Neural cell (in vitro differentiated cells): ENCODE results near the gene GPR143. TPM values are rescaled to one million over a fixed set of nuclear protein-coding genes. Genes with fewer than 3 reads are reported as not detected.

ENCODE experiments used
- H2AFZ ChIP-seq: fragments of 200-600, 300-800 bp; sonication (generic), shearing (Covaris generic); 2 replicates; pipeline ENCODE4 v1.6.0; 2014; ENCODE audit warnings: low read depth, mild to moderate bottlenecking, antibody characterized with exemption, low read length, moderate library complexity
- H3F3A ChIP-seq: fragments of 200-600 bp; shearing (Covaris generic); 2 replicates; pipeline ENCODE4 v1.6.1; 2016; ENCODE audit warnings: mild to moderate bottlenecking, moderate library complexity, mixed read lengths, antibody characterized with exemption, low read length; ENCODE audit not compliant: insufficient read depth, poor library complexity, severe bottlenecking
- H3K27ac ChIP-seq: fragments of 200-600, 300-800 bp; sonication (generic), shearing (Covaris generic); 2 replicates; pipeline ENCODE4 v1.5.1; 2014; ENCODE audit warnings: mild to moderate bottlenecking, low read length, moderate library complexity
- H3K27me3 ChIP-seq: fragments of 300-800, 200-600 bp; sonication (generic), shearing (Covaris generic); 2 replicates; pipeline ENCODE4 v1.6.0; 2014; ENCODE audit warnings: mild to moderate bottlenecking, low read depth, low read length, moderate library complexity; ENCODE audit not compliant: insufficient read depth
- H3K36me3 ChIP-seq: fragments of 300-800, 200-600 bp; sonication (generic), shearing (Covaris generic); 2 replicates; pipeline ENCODE4 v1.5.1; 2014; ENCODE audit warnings: mild to moderate bottlenecking, antibody characterized with exemption, low read length, moderate library complexity; ENCODE audit not compliant: insufficient read depth
- H3K4me2 ChIP-seq: fragments of 300-800, 200-600 bp; sonication (generic), shearing (Covaris generic); 2 replicates; pipeline ENCODE4 v1.6.0; 2014; ENCODE audit warnings: mild to moderate bottlenecking, low read length
- H3K4me3 ChIP-seq: fragments of 300-800, 200-600 bp; sonication (generic), shearing (Covaris generic); 2 replicates; pipeline ENCODE4 v1.5.1; 2014; ENCODE audit warnings: mild to moderate bottlenecking, low read length, moderate library complexity
- H3K79me2 ChIP-seq: fragments of 200-600 bp; shearing (Covaris generic); replicated peaks from 2 replicates; pipeline ENCODE4 v1.6.0; 2014; ENCODE audit warnings: mild to moderate bottlenecking, low read length, moderate library complexity; ENCODE audit not compliant: insufficient read depth
- H3K9ac ChIP-seq: fragments of 300-800, 200-600 bp; sonication (generic), shearing (Covaris generic); 2 replicates; pipeline ENCODE4 v1.6.1; 2016; ENCODE audit warnings: mild to moderate bottlenecking, low read length, mixed read lengths
- H3K9me2 ChIP-seq: fragments of 200-600 bp; shearing (Covaris generic); 2 replicates; pipeline ENCODE4 v1.6.1; 2016; ENCODE audit warnings: mild to moderate bottlenecking, low read length, mixed read lengths; ENCODE audit not compliant: insufficient read depth
- H3K9me3 ChIP-seq: fragments of 200-600, 300-800 bp; sonication (generic), shearing (Covaris generic); 2 replicates; pipeline ENCODE4 v1.6.1; 2016; ENCODE audit warnings: mild to moderate bottlenecking, mixed run types, low read length, moderate library complexity, mixed read lengths
- H4K20me1 ChIP-seq: fragments of 200-600 bp; shearing (Covaris generic); 2 replicates; pipeline ENCODE4 v1.6.1; 2016; ENCODE audit warnings: mild to moderate bottlenecking, mixed run types; ENCODE audit not compliant: insufficient read depth
- EP300 ChIP-seq: fragments of 450-650 bp; conservative IDR thresholded peaks from 2 replicates; pipeline ENCODE4 v1.6.1; 2014; ENCODE audit warnings: antibody characterized with exemption, mild to moderate bottlenecking, moderate library complexity; ENCODE audit not compliant: poor library complexity, severe bottlenecking
- EZH2 ChIP-seq: fragments of 200-600, 300-800 bp; shearing (Covaris generic), sonication (generic); IDR thresholded peaks from 2 replicates; pipeline ENCODE4 v1.6.1; 2014; ENCODE audit warnings: antibody characterized with exemption, low read length, borderline replicate concordance, mild to moderate bottlenecking; ENCODE audit not compliant: insufficient read depth, poor library complexity, severe bottlenecking
- MXI1 ChIP-seq: fragments of 450-650 bp; conservative IDR thresholded peaks from 2 replicates; pipeline ENCODE4 v1.6.1; 2014; ENCODE audit warnings: antibody characterized with exemption, mild to moderate bottlenecking; ENCODE audit not compliant: poor library complexity, severe bottlenecking
- POLR2AphosphoS5 ChIP-seq: IDR thresholded peaks from 2 replicates; pipeline ENCODE4 v1.6.1; 2012
- RAD21 ChIP-seq: fragments of 450-650 bp; conservative IDR thresholded peaks from 2 replicates; pipeline ENCODE4 v1.6.1; 2014; ENCODE audit warnings: antibody characterized with exemption, mild to moderate bottlenecking, moderate library complexity
- SMC3 ChIP-seq: fragments of 450-650 bp; conservative IDR thresholded peaks from 2 replicates; pipeline ENCODE4 v1.6.1; 2014; ENCODE audit warnings: antibody characterized with exemption, mild to moderate bottlenecking, moderate library complexity; ENCODE audit not compliant: poor library complexity
- TAF1 ChIP-seq: IDR thresholded peaks from 2 replicates; pipeline ENCODE4 v1.6.1; 2012; ENCODE audit warnings: low read depth
- polyA plus RNA-seq: library from polyadenylated mRNA; depleted of rRNA; stranded (reverse); fragments of >200 nt; gene quantifications from 2 replicates; pipeline ENCODE4 v1.2.3, GENCODE V29; 2014
- TF ChIP-seq, protein P1 (sequence below): IDR thresholded peaks from 2 replicates; pipeline ENCODE4 v1.6.1; 2012; ENCODE audit warnings: borderline replicate concordance
- TF ChIP-seq, protein P2 (sequence below): fragments of 450-650 bp; IDR thresholded peaks from 2 replicates; pipeline ENCODE4 v1.5.1; 2014; ENCODE audit warnings: antibody characterized with exemption, mild to moderate bottlenecking, moderate library complexity; ENCODE audit not compliant: poor library complexity, severe bottlenecking

Gene GPR143
- polyA plus RNA-seq, 1 donor from 2014 or later, result 5.5 TPM

DNA sequence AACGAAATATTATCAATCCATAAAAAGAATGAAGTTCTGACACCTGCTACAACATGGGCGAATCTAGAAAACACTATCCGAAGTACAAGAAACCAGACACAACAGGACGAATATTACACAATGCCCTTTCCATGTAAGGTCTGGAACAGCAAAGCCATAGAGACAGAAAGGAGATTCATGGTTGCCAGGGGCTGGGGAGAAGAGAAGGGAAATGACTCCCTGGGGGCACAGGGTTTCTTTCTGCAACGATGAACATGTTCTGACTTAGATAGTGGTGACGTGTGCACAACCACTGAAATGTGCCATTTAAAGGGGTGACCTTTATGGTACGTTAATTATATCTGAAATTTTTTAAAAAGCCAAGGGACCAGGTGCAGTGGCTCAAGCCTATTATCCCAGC is 28.3 kb downstream of the GPR143 start:
- TF ChIP-seq TAF1 (no peak), MXI1 (no peak), POLR2AphosphoS5 (no peak), EZH2 (no peak), RAD21 (no peak), EP300 (no peak), SMC3 (no peak)
- TF ChIP-seq, protein P1, sequence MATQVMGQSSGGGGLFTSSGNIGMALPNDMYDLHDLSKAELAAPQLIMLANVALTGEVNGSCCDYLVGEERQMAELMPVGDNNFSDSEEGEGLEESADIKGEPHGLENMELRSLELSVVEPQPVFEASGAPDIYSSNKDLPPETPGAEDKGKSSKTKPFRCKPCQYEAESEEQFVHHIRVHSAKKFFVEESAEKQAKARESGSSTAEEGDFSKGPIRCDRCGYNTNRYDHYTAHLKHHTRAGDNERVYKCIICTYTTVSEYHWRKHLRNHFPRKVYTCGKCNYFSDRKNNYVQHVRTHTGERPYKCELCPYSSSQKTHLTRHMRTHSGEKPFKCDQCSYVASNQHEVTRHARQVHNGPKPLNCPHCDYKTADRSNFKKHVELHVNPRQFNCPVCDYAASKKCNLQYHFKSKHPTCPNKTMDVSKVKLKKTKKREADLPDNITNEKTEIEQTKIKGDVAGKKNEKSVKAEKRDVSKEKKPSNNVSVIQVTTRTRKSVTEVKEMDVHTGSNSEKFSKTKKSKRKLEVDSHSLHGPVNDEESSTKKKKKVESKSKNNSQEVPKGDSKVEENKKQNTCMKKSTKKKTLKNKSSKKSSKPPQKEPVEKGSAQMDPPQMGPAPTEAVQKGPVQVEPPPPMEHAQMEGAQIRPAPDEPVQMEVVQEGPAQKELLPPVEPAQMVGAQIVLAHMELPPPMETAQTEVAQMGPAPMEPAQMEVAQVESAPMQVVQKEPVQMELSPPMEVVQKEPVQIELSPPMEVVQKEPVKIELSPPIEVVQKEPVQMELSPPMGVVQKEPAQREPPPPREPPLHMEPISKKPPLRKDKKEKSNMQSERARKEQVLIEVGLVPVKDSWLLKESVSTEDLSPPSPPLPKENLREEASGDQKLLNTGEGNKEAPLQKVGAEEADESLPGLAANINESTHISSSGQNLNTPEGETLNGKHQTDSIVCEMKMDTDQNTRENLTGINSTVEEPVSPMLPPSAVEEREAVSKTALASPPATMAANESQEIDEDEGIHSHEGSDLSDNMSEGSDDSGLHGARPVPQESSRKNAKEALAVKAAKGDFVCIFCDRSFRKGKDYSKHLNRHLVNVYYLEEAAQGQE, result no peak
- TF ChIP-seq, protein P2, sequence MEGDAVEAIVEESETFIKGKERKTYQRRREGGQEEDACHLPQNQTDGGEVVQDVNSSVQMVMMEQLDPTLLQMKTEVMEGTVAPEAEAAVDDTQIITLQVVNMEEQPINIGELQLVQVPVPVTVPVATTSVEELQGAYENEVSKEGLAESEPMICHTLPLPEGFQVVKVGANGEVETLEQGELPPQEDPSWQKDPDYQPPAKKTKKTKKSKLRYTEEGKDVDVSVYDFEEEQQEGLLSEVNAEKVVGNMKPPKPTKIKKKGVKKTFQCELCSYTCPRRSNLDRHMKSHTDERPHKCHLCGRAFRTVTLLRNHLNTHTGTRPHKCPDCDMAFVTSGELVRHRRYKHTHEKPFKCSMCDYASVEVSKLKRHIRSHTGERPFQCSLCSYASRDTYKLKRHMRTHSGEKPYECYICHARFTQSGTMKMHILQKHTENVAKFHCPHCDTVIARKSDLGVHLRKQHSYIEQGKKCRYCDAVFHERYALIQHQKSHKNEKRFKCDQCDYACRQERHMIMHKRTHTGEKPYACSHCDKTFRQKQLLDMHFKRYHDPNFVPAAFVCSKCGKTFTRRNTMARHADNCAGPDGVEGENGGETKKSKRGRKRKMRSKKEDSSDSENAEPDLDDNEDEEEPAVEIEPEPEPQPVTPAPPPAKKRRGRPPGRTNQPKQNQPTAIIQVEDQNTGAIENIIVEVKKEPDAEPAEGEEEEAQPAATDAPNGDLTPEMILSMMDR, result no peak
- Histone ChIP-seq H3K36me3 (no peaks in the 10 kb centered on the region), H3K27ac (no peak overlapping the region), H3K4me3 (no peak overlapping the region), H3K27me3 (no peaks in the 10 kb centered on the region), H3K9me3 (no peaks in the 10 kb centered on the region), H2AFZ (no peak overlapping the region), H4K20me1 (no peaks in the 10 kb centered on the region), H3K9me2 (no peaks in the 10 kb centered on the region), H3F3A (no peaks in the 10 kb centered on the region), H3K9ac (no peak overlapping the region), H3K79me2 (no peaks in the 10 kb centered on the region), H3K4me2 (no peak overlapping the region)

GRCh38 chrX:9730752-9731151 is 34.9 kb downstream of the GPR143 start:
- no peaks in the 10 kb centered on the region for H3K9me3 ChIP-seq
- H3K9ac ChIP-seq, result no peak overlapping the region
- no peak overlapping the region for H3K4me3 ChIP-seq
- no peak overlapping the region for H3K27ac ChIP-seq
- H3K27me3 ChIP-seq, result no peaks in the 10 kb centered on the region
- H3K9me2 ChIP-seq, result no peaks in the 10 kb centered on the region
- H3K4me2 ChIP-seq, result no peak overlapping the region
- H3K36me3 ChIP-seq, result no peaks in the 10 kb centered on the region
- no peak overlapping the region for H2AFZ ChIP-seq
- no peaks in the 10 kb centered on the region for H4K20me1 ChIP-seq
- no peak for TF ChIP-seq TAF1
- TF ChIP-seq SMC3, result no peak
- no peak for TF ChIP-seq MXI1
- TF ChIP-seq, protein P2, result no peak
- TF ChIP-seq, protein P1, result no peak
- TF ChIP-seq EZH2, result no peak
- TF ChIP-seq RAD21, result no peak
- no peak for TF ChIP-seq EP300
- no peaks in the 10 kb centered on the region for H3K79me2 ChIP-seq
- H3F3A ChIP-seq, result no peaks in the 10 kb centered on the region
